ENCODE data around the gene GPC6. TPM values are rescaled to one million over a fixed set of nuclear protein-coding genes. Genes with fewer than 3 reads are reported as not detected.

The GPC6 gene
- polyA plus RNA-seq, 2 of the 4 experiments (the other 2 are of a cell fraction), result 8.0 to 14.4 TPM

DNA sequence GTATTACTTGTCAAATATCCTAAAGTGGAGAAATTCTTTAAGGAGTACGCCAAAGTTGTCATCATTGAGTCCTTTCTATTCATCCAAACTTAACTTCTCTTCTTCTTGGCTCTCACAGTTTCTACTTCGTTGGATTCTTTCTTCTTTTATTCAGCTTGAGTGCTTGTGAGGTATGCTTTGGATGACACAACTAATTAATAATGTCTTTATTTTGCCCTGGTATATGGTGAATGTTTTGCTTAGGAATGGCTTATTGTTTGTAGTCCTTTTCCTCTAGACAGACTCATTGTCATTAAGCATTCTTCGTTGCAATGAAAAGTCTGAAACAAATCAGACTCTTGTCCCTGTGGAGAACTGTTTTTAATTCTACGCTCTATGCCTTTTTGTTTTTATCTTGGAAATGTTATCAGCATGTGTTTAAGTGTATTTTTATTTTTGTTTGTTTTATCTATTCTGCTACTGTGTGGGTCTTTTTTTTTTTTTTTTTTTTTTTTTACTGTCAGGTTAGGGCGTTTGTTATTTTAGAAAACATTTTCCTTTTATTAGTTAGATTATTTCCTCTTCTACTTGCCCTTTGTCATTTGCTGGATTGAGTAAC is 471.5 kb downstream of the GPC6 start:
- WGBS (ENCODE audit: missing lambda C conversion rate), result 23% methylated on average over 5 of the region's 5 CpGs
- no peak for ATAC-seq
- POLR2A ChIA-PET, result no interaction called here
- TF ChIP-seq CEBPB (IDR thresholded peaks at IDR 0.05) (no peak), RNF2 (IDR thresholded peaks at IDR 0.05; ENCODE audit: borderline replicate concordance, low read depth) (no peak), ESRRA (IDR thresholded peaks at IDR 0.05; ENCODE audit: borderline replicate concordance, low read length) (no peak), HOXB13 (CRISPR knock-in tag; IDR thresholded peaks at IDR 0.05; ENCODE audit: low read depth) (no peak), TFCP2L1 (CRISPR knock-in tag; IDR thresholded peaks at IDR 0.05) (no peak), SREBF2 (IDR thresholded peaks at IDR 0.05) (no peak), FOSL2 (IDR thresholded peaks at IDR 0.05) (no peak), FOSL2 (CRISPR knock-in tag; IDR thresholded peaks at IDR 0.05) (no peak), EP300 (IDR thresholded peaks at IDR 0.05) (no peak), CHD2 (IDR thresholded peaks at IDR 0.05; ENCODE audit: low read length, partially characterized antibody) (no peak), FOSB (CRISPR knock-in tag; IDR thresholded peaks at IDR 0.05) (no peak), NPAS2 (CRISPR knock-in tag; IDR thresholded peaks at IDR 0.05; ENCODE audit: borderline replicate concordance) (no peak), PHF8 (IDR thresholded peaks at IDR 0.05; ENCODE audit: borderline replicate concordance, low read depth) (no peak), CHD4 (IDR thresholded peaks at IDR 0.05; ENCODE audit: borderline replicate concordance) (no peak), EHF (CRISPR knock-in tag; IDR thresholded peaks at IDR 0.05) (no peak), MAFK (IDR thresholded peaks at IDR 0.05; ENCODE audit: partially characterized antibody) (no peak)
- TF ChIP-seq, protein P1, sequence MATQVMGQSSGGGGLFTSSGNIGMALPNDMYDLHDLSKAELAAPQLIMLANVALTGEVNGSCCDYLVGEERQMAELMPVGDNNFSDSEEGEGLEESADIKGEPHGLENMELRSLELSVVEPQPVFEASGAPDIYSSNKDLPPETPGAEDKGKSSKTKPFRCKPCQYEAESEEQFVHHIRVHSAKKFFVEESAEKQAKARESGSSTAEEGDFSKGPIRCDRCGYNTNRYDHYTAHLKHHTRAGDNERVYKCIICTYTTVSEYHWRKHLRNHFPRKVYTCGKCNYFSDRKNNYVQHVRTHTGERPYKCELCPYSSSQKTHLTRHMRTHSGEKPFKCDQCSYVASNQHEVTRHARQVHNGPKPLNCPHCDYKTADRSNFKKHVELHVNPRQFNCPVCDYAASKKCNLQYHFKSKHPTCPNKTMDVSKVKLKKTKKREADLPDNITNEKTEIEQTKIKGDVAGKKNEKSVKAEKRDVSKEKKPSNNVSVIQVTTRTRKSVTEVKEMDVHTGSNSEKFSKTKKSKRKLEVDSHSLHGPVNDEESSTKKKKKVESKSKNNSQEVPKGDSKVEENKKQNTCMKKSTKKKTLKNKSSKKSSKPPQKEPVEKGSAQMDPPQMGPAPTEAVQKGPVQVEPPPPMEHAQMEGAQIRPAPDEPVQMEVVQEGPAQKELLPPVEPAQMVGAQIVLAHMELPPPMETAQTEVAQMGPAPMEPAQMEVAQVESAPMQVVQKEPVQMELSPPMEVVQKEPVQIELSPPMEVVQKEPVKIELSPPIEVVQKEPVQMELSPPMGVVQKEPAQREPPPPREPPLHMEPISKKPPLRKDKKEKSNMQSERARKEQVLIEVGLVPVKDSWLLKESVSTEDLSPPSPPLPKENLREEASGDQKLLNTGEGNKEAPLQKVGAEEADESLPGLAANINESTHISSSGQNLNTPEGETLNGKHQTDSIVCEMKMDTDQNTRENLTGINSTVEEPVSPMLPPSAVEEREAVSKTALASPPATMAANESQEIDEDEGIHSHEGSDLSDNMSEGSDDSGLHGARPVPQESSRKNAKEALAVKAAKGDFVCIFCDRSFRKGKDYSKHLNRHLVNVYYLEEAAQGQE (IDR thresholded peaks at IDR 0.05), result no peak
- TF ChIP-seq, protein P2, sequence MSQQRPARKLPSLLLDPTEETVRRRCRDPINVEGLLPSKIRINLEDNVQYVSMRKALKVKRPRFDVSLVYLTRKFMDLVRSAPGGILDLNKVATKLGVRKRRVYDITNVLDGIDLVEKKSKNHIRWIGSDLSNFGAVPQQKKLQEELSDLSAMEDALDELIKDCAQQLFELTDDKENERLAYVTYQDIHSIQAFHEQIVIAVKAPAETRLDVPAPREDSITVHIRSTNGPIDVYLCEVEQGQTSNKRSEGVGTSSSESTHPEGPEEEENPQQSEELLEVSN (IDR thresholded peaks at IDR 0.05; ENCODE audit: borderline replicate concordance, low read depth), result no peak
- TF ChIP-seq, protein P3, sequence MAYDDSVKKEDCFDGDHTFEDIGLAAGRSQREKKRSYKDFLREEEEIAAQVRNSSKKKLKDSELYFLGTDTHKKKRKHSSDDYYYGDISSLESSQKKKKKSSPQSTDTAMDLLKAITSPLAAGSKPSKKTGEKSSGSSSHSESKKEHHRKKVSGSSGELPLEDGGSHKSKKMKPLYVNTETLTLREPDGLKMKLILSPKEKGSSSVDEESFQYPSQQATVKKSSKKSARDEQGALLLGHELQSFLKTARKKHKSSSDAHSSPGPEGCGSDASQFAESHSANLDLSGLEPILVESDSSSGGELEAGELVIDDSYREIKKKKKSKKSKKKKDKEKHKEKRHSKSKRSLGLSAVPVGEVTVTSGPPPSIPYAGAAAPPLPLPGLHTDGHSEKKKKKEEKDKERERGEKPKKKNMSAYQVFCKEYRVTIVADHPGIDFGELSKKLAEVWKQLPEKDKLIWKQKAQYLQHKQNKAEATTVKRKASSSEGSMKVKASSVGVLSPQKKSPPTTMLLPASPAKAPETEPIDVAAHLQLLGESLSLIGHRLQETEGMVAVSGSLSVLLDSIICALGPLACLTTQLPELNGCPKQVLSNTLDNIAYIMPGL (CRISPR knock-in tag; IDR thresholded peaks at IDR 0.05; ENCODE audit: borderline replicate concordance), result no peak
- TF ChIP-seq, protein P4, sequence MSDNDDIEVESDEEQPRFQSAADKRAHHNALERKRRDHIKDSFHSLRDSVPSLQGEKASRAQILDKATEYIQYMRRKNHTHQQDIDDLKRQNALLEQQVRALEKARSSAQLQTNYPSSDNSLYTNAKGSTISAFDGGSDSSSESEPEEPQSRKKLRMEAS (IDR thresholded peaks at IDR 0.05), result no peak
- H3K4me2 ChIP-seq, result no peak overlapping the region
- no peaks in the 10 kb centered on the region for H3K4me1 ChIP-seq
- DNase-seq (ENCODE audit: low read depth in 1 of 2, low spot score in 1 of 2), result no peak
- no peak overlapping the region for H3K27ac ChIP-seq
- FAIRE-seq, result no peak
- no peak overlapping the region for H3K4me3 ChIP-seq
- no peaks in the 10 kb centered on the region for H3K9me3 ChIP-seq
- CTCF ChIA-PET, result no interaction called here

DNA sequence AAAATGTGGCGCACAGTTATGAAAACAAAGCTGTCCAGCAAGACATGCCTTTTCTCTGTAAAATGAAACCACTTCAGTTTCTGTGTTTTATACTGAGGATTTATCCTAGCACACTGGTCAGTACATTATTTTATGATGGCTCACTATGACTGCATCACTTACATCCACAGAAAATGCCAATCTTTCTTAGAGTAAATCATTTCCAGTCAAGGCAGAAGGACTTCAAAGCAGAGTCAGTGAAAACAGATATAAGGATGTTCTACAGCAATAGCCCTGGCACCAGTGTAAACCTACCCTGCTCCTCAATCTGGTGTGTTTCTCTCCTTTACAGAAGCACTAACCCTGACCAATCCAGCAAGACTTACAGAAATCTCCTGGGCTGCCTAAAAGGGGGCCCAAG is 473.5 kb downstream of the GPC6 start:
- H3K4me2 ChIP-seq, result no peak overlapping the region
- ChIA-PET POLR2A (no interaction called here), CTCF (no interaction called here)
- H3K9me3 ChIP-seq, result no peaks in the 10 kb centered on the region
- H3K4me3 ChIP-seq, result no peak overlapping the region
- TF ChIP-seq, protein P5, sequence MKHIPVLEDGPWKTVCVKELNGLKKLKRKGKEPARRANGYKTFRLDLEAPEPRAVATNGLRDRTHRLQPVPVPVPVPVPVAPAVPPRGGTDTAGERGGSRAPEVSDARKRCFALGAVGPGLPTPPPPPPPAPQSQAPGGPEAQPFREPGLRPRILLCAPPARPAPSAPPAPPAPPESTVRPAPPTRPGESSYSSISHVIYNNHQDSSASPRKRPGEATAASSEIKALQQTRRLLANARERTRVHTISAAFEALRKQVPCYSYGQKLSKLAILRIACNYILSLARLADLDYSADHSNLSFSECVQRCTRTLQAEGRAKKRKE (CRISPR knock-in tag; IDR thresholded peaks at IDR 0.05; ENCODE audit: low read depth), result no peak
- TF ChIP-seq, protein P1 (IDR thresholded peaks at IDR 0.05), result no peak
- no peaks in the 10 kb centered on the region for H3K4me1 ChIP-seq
- ATAC-seq (no peak), FAIRE-seq (no peak), DNase-seq (ENCODE audit: low read depth in 1 of 2, low spot score in 1 of 2) (no peak)
- no peak overlapping the region for H3K27ac ChIP-seq
- WGBS (ENCODE audit: missing lambda C conversion rate), result 86% methylated on average over 1 of the region's 1 CpG

Data from A549 (cell line).